Measurements from ENCODE around the gene CDSN.

The CDSN gene

GRCh38 chr6:31086788-31087440, 33.3 kb downstream of the CDSN start:
- H3K4me1 ChIP-seq (ENCODE audit: insufficient read depth, low read length, poor library complexity, severe bottlenecking): peaks cover 10% of the 10 kb centered on the region
- no peaks in the 10 kb centered on the region for H3F3A ChIP-seq (ENCODE audit: low read depth)
- TF ChIP-seq CTCF (conservative IDR thresholded peaks at IDR 0.05; ENCODE audit: low read length) (no peak), EZH2phosphoT487 (IDR thresholded peaks at IDR 0.05; ENCODE audit: borderline replicate concordance) (no peak)
- H3K9ac ChIP-seq (ENCODE audit: low read depth, low read length, poor library complexity, severe bottlenecking): no peak overlapping the region
- H3K9me3 ChIP-seq (ENCODE audit: insufficient read depth, low read depth, low read length): no peaks in the 10 kb centered on the region
- no peaks in the 10 kb centered on the region for H3K36me3 ChIP-seq (ENCODE audit: insufficient read depth, low read length)
- H3K27me3 ChIP-seq (ENCODE audit: insufficient read depth, low read length, poor library complexity, severe bottlenecking): no peaks in the 10 kb centered on the region
- no peak overlapping the region for H3K4me3 ChIP-seq (ENCODE audit: low read length, poor library complexity, severe bottlenecking)
- H4K20me1 ChIP-seq (ENCODE audit: insufficient read depth, low read length, poor library complexity, severe bottlenecking): no peaks in the 10 kb centered on the region
- H3K9me2 ChIP-seq (replicated peaks; ENCODE audit: low read depth, low read length): no peaks in the 10 kb centered on the region
- no peak overlapping the region for H2AFZ ChIP-seq (ENCODE audit: low read length)
- peak overlapping the region; percentile 3 for H3K4me2 ChIP-seq (ENCODE audit: low read depth, low read length, poor library complexity, severe bottlenecking)
- H3K79me2 ChIP-seq (ENCODE audit: insufficient read depth, low read length): no peaks in the 10 kb centered on the region

- Histone ChIP-seq H3K9ac (ENCODE audit: low read depth, low read length, poor library complexity, severe bottlenecking) (no peak overlapping the region), H3K4me2 (ENCODE audit: low read depth, low read length, poor library complexity, severe bottlenecking) (no peak overlapping the region), H4K20me1 (ENCODE audit: insufficient read depth, low read length, poor library complexity, severe bottlenecking) (no peaks in the 10 kb centered on the region), H3K4me3 (ENCODE audit: low read length, poor library complexity, severe bottlenecking) (no peak overlapping the region), H3K4me1 (ENCODE audit: insufficient read depth, low read length, poor library complexity, severe bottlenecking) (peaks cover 14% of the 10 kb centered on the region), H3K79me2 (ENCODE audit: insufficient read depth, low read length) (no peaks in the 10 kb centered on the region), H2AFZ (ENCODE audit: low read length) (no peak overlapping the region), H3F3A (ENCODE audit: low read depth) (no peaks in the 10 kb centered on the region), H3K9me3 (ENCODE audit: insufficient read depth, low read depth, low read length) (no peaks in the 10 kb centered on the region), H3K9me2 (replicated peaks; ENCODE audit: low read depth, low read length) (no peaks in the 10 kb centered on the region), H3K36me3 (ENCODE audit: insufficient read depth, low read length) (no peaks in the 10 kb centered on the region), H3K27me3 (ENCODE audit: insufficient read depth, low read length, poor library complexity, severe bottlenecking) (no peaks in the 10 kb centered on the region)
- no peak for TF ChIP-seq EZH2phosphoT487 (IDR thresholded peaks at IDR 0.05; ENCODE audit: borderline replicate concordance)
- peak; percentile 53 for TF ChIP-seq CTCF (conservative IDR thresholded peaks at IDR 0.05; ENCODE audit: low read length)
These were observed 36.4 kb downstream of the CDSN start for GRCh38 chr6:31083742-31084354.

GRCh38 chr6:31081872-31082271, 38.4 kb downstream of the CDSN start:
- H3K4me1 ChIP-seq (ENCODE audit: insufficient read depth, low read length, poor library complexity, severe bottlenecking): peaks cover 9% of the 10 kb centered on the region
- H3K9me3 ChIP-seq (ENCODE audit: insufficient read depth, low read depth, low read length): no peaks in the 10 kb centered on the region
- H3K9me2 ChIP-seq (replicated peaks; ENCODE audit: low read depth, low read length): no peaks in the 10 kb centered on the region
- no peaks in the 10 kb centered on the region for H3K79me2 ChIP-seq (ENCODE audit: insufficient read depth, low read length)
- no peak overlapping the region for H3K4me3 ChIP-seq (ENCODE audit: low read length, poor library complexity, severe bottlenecking)
- TF ChIP-seq EZH2phosphoT487 (IDR thresholded peaks at IDR 0.05; ENCODE audit: borderline replicate concordance) (no peak), CTCF (conservative IDR thresholded peaks at IDR 0.05; ENCODE audit: low read length) (no peak)
- H2AFZ ChIP-seq (ENCODE audit: low read length): no peak overlapping the region
- H3K27me3 ChIP-seq (ENCODE audit: insufficient read depth, low read length, poor library complexity, severe bottlenecking): no peaks in the 10 kb centered on the region
- no peaks in the 10 kb centered on the region for H3F3A ChIP-seq (ENCODE audit: low read depth)
- H3K36me3 ChIP-seq (ENCODE audit: insufficient read depth, low read length): no peaks in the 10 kb centered on the region
- H3K4me2 ChIP-seq (ENCODE audit: low read depth, low read length, poor library complexity, severe bottlenecking): no peak overlapping the region
- H3K9ac ChIP-seq (ENCODE audit: low read depth, low read length, poor library complexity, severe bottlenecking): no peak overlapping the region
- no peaks in the 10 kb centered on the region for H4K20me1 ChIP-seq (ENCODE audit: insufficient read depth, low read length, poor library complexity, severe bottlenecking)

Measured in Loucy (cell line).